ENCODE results near the gene C17orf107.
"Not testable (repeated sequence)": the region's sequence is repeated elsewhere in the genome, so short reads cannot be mapped to it uniquely, and the experiment has no call there.

- TF ChIP-seq CTCF, POLR2A (IDR thresholded peaks at IDR 0.05): not testable (repeated sequence)
These were observed 30.0 kb upstream of the C17orf107 start for GRCh38 chr17:4869058-4869998.
